ENCODE data around the gene THADA.

THADA gene

DNA sequence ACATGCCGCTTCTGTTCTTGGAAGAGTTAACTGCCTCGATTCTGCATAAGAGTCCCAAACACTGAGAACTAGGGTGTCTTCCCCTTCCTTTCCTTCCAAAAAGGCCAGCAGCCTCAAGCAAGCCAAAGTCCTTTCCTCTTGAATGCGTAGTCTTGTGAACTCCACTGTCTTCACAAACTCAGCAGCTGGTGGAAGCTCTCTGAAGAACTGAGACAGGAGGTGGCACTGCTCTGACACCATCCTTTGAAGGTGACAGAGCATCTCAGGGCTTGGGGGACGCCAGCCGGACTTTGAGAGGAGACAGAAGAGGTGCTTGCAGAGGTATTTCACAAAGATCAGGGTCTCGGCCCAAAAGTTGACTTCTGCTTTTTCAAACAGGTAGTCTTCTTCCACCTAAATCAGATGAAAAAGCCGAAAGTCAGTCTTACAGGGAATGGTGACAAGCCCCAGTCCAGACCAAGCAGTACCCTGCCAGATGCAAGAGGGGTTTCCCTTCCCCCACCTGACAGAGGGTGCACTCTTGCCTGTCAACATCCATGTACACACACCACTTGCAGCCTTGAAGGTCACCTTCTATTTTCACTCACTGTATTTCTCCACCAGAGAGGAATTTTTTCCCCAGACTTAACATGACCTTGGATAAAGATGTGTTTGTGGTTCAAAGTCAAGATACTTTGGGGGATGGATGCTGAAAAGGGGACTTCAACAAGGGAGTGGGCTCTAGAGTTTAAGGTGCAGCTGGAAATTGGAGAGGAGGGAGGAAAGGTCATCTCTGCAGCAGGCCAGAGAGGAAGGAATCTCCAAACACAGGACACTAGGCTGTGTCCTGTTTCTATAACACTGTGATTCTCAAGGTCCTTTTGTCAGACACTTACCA is 364.6 kb downstream of the THADA start:
- DNase-seq = no peak

DNA sequence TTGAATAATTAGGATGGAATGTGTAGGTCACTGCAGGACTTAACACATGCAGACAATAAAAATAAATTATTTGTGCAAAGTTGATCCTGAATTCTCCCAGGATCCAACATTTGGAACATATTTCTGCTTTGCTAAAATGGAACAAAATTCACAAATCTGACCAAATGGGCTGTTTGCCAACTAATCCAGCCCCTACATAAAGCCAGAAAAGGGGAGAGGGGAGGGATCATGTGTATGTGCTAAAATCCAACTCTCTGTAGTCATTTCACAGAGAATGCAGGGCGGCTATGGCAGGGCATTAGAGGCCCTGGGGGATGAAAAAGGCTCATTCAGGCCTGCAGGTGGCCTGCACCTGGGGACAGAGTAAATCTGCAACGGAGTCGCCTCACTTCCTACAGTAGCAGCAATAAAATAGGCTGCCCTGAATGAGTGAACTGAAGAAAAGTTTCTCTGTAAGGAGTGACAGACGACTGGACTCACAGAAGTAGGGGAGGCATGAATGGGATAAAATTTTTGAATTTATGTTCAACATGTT is 365.4 kb downstream of the THADA start:
- DNase-seq = no peak

DNA sequence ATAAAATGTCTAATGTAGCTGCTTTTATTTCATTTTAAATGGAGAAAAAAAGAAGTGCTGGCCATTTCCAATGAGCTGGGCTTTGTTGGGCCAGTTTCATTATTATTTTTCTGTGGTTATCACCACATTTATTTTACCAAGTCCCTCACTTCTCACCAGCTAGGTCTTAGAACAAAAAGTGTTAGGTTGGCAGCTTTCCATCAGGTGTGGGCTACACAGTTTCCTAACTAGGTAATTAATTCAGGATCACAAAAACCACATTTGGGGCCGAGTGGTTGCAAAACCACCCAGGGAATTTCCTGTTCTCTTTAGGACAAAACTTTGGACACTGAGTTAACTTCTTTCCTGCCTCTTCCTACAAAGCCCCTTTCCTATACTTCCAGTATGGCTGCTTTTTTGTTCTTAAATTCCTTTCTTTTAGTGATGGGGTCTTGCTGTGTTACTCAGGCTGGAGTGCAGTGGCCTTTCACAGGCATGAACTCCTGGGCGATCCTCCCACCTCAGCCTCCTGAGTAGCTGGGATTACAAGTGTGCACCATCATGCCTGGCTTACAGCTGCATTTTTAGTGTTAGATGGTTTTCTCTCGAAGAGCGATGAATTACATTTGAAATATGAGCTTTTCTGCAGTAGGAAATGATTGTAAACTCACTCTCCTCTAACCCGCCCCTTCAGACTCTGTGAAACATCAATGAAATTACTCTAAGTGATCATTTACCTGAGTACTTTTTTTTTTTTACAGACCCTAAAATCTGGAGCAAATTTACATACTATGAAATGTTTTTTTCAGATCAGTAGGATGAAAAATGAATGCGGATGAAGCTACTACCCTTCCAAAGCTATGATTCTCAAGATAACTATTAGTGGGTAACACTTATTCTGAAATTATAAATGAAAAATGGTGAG is 366.8 kb downstream of the THADA start:
- no peak for DNase-seq

DNA sequence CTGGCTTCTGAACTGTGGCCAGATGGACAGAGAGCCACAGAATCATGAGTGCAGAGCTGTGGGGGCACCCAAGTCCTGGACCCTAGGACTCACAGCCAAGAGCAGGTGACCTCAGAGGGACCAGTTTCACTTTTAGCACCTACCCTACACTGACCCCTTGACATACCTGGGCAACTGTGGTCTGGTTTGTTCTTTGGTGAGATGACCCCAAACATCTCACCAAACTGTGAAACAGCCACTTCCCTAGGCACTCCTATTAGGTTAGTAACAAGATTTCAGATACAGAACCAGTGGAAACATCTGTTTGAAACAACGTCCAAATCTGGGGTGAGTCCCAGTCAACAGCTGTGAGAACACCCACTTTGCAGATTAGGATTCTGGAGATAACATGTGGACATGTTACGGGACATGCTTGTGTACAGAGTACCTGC is 367.5 kb downstream of the THADA start:
- DNase-seq = no peak

DNA sequence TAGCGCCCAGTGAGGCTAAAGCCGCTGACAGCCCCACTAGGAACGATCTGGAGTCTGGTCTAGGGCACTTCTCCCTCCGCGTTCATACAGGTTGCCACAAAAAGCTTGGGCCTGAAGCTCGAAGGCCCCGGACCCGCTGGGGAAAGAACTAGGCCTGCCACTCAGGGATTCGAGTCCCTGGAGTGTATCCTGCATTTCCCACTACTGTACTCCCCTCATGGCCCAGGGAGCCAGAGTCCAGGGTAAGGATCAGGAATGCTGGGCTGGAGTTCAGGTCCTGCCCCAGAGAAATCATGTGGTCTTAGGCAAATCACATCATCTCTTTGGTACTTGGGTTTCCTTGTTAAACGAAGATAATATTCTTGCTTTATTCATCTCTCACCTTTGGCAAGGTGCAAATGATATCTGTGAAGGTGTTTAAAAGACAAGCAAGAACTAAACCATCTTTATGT is 368.0 kb downstream of the THADA start:
- DNase-seq = no peak

DNA sequence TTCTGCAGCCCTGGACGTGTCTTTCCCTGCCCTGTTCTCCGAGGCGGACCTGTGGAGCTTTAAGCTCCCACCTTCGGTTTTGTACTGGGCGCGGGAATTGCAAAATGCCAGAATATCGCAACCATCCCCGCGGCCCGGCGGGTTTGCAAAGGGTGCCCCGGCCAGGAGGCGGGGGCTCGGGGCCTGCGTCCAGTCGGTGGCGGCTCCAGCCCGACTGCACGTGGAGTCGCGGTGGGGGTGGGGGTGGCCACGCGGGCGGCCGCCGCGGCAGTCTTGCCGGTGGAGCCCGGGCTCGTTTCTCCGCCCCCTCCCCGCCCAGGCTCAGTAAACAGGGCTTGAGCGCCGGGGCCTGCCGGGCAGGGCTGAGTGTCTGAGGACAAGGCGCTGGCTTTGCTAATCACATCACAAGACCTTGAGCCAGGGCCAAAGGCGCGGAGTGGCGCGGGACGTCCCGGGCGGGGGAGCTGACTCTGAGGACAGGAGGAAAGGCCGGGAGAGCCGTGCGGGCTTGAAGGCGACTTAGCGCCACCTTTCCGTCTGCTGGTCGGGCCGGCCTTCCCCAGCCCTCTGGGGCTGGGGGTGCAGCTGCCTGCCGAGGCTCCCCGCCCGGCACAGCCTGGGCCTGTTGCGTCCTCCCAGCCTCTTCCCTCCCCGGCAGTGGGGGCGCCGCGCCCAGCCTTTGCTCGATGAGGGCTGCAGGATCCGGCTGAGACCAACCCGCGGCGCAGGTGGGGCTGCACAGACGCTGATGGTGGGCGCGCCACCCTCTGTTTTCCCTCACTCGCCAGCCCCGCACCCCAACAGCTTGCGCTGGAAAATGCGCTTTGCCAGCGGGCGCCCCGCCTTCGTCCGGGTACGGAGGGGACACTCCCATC is 368.6 kb downstream of the THADA start:
- peak; percentile 72 for DNase-seq

DNA sequence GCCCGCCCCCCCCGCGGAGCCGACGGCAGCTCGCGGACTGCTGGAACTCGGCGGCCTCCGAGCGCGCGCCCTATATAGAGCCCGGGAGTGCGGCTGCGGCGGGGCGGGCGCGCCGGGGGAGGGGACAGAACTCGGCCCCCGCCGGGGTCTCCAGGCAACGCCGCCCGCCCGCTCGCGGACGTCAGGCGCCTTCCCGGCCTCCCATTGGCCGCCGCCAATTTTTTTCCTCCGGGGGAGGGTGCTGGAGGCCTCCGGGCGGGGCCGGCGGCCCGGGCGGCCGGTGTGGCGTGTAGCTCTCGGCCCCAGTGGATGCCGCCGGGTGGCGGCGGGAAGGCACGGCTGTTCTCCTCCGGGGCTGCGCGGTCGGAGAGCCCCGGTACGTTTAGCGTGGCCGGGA is 369.3 kb downstream of the THADA start, which contains the start of gene ZFP36L2:
Gene ZFP36L2, minus strand, starts transcription at position 49 of the 397 bp plus-strand sequence. CDS start 291 bp downstream, outside the sequence.
- peak; percentile 91 for DNase-seq

DNA sequence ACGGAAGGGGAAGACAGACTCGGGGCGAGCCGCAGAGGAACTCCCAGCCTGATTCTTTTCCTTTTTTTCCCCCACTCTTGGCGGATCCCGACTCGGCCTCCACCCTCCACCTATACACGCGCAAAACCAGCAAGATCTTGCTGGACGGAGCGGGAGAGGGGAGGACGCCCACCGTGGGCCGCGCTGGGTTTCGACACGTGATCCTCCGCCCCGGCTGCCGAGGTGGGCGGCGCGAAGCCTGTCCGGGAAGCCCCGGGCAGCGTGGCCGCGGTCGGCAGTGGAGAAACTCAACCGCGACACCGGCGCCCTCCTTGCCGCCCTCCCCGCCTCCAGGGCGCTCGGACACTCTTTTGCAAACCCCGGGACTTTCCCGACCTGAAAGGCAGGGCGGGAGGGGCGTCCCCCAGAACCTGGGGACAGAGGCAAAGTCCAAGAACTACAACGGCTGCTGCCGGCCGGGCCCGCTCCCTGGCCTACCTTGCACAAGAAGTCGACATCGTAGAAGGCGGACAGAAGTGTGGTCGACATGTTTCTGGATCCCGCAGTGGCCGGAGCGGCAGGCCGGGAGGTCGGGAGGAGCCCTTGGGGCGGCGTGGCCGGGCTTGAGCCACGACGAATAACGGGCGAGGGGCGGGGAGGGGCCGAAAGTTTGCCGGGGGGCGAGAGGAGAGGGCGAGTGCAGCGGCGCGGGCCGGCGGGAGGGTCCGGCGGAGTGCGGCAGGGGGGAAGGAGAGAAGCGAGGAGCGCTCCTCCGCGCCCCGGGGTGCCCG is 369.9 kb downstream of the THADA start:
- peak; percentile 81 for DNase-seq

DNA sequence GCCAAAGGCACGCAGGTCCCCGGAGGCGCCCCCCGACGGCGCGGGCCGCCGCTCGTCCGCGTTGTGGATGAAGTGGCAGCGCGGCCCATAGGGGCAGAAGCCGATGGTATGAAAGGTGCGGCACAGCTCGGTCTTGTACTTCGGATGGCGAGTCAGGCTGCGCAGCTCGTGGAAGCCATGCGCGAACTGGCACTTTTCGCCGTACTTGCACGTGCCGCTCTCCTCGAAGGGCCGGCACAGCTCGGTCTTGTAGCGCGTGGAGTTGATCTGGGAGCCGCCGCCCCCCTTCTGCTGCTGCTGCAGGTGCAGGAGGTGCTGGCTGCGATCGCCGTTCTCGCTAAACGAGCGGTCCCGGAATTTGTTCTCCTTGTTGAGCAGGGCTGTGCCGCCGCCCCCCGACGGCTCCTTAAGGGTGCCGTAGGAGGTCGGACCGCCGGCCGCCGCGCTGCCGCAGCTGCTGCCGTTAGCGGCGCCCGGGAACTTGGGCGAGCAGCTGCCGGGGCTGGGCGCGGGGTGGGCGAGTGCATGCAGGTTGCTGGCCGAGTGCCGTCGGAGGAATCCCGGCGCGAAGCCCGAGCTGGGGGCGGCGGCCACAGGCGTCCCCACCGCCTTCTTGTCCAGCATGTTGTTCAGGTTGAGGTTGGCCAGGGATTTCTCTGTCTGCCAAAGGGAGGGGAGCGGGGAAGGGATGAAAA is 370.6 kb downstream of the THADA start:
- peak; percentile 23 for DNase-seq

DNA sequence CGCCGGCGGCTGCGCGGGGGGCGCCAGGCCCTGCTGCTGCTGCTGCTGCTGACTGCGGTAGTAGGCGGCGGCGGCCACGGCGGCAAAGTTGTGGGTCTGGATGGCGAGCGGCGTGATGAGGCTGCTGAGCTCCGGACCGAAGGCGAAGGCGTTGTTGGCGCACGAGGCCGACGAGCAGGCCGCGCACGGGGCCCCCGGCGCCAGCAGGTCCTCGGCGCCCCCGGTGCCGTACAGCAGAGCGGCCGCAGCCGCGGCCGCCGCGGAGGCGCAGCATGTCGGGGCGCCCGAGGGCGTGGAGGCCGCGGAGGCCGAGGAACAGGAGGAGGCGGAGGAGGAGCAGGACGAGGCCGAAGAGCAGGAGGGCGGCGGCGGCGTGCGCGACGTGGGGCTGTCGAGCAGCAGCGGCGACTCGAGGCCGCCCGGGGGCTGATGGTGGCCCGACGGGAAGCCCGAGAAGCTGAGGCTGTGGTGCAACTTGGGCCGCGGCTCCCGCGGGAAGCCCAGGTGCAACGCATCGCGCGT is 371.2 kb downstream of the THADA start:
- no peak for DNase-seq

DNA sequence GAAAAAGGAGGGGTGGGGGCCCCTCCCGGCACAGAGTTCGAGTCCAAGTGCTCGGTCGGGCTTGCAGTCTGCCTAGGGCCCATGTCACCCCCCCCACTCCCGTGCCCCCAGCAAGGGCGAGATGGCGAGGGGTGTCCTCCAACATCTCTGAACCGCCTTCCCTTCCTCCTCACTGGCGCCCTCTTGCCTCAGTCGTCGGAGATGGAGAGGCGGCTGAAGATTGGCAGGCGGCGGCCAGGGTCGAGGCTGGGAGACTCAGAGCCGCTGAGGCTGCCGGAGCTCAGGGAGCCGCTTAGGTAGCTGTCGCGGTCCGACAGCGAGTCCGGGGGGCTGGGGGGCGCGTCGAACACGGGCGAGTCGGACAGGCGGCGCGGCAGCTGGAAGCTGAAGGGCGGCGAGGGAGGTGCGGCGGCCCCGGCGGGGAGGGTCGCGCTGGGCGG is 371.7 kb downstream of the THADA start:
- peak; percentile 23 for DNase-seq

DNA sequence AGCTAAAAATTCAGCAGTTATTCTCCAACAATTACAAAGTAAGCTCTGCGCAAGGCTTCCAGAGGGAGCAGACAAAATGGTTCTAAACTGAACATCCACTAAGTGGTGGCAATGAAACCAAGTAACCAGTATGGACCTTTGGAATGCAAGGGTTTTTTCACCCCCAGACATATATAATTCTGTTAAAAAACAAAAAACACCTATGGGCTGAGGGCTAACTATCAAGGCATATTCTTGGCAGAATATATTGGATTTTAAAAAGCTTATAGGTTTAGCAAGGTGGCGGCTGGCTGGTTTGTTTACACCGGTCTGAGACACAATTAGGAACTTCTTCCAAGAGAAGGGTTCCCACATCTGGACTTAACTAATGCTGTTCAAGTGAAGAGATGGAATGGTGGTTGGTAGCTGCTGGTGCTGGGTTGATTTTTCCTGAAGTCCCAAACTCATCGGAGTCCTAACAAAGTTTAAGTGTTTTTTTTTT is 372.3 kb downstream of the THADA start:
- DNase-seq = no peak

DNA sequence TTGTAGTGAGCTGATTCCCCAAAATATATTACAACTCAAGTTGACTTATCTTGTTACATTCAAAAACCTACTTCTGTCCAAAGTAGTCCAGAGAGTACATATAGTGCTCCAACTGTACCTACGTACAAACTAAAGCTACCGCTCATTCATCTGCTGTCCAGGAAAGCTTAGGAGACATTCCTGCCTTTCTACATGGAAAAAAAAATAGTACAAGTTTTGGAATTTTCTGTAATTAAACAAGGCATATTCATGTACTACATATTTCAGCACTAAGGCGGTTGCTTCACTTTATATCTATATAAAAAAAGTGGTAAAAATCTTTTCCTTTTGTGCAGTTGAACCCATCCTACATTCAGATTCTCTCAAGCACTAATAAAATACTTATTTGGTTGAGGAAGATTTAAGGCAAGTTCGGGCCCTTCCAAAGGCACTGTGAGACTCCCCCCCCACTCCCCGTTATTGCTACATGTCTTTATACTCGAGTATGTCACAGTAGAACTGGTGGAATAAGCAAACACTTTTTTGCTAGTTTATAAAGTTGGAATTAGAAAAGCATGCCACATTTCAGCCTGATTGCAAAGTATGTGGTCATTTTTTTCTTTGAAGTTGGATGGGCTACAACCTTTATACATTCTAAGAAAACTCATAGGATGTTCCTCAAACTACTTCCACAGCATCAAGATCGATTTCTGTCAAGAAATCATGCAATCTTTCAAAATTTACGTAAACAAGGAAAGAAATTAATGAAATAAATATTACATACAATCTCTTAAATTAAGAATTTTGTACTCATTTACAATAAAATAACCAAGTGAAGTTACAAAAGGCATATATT is 373.1 kb downstream of the THADA start:
- no peak for DNase-seq

DNA sequence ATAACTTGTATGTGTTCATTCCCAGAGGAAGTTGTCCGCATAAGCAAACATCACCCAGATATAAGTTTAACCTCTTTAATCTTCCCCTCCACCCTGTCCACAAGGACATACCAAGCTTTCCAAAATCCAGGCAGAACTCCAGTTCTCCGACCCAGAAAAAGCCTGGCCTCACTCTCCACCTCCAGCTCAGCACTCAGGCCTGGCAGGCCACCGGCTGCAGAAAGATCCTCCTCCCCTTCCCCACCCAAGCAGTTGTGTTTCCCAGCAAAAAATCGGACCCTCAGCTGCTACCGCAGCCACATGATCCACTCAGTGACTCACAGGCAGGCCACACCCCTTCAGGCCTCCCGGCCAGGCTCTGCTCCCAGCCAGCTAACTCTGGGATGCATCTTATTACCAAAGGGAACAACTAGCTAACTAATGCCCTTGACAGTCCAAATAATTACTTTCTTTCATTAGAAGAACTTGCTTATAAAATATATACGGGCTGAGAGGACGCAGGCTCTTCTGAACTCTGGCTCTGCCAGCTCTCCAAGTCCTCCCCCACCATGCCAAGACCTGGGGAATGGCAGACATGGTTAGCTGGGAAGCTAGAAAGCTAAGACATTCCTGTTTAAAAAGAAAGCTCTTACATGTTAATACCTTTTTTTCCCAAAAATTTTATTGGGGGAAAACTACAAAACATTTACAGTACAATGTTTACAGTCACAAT is 373.9 kb downstream of the THADA start:
- peak; percentile 61 for DNase-seq

DNA sequence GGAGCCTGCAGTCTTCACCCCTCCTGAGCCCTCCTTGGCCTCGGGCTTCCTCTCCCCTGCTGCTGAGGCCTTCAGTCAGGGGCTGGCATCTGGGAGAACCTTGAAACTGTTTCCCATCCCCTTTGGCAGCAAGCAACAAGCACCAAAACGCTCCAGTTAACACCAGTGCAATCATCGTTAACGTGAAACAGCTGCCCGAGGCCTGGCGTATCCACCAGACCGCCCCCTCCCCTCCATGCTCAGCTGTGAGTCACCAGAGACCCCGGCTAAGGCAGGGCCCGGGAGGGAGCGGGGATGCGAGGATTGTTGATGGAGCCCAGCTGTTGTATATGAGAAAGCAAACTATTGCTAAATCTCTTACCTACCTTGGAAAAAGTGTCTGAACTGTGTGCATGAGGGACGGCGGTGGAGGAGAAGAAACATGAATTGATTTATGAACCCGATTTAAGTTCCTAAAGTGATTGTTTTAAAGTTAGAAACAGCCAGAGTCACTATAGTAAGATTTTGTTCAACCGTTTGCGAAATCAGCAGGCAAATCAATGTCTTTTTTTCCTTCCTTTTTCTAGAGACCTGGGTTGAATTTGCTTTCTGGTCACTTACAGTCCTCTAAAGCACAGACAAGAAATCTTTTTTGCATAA is 374.6 kb downstream of the THADA start:
- DNase-seq = peak; percentile 53

DNA sequence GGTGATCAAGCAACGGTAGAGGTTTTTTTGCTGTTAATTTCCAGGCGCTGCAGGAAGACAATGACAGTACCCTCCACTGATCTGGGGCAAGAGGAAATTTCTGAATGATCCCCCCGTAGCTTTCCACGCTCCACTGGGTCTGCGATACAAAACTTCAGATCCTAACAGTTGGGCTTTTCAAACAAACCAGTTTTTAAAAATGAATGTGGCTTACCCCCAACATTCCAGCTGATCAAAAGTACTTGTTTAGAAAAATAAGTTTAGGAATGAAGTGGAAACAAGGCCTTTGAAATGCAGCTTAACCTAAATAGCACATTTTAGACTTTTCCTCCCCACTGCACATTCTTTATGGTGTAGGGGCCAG is 375.1 kb downstream of the THADA start:
- DNase-seq = no peak

DNA sequence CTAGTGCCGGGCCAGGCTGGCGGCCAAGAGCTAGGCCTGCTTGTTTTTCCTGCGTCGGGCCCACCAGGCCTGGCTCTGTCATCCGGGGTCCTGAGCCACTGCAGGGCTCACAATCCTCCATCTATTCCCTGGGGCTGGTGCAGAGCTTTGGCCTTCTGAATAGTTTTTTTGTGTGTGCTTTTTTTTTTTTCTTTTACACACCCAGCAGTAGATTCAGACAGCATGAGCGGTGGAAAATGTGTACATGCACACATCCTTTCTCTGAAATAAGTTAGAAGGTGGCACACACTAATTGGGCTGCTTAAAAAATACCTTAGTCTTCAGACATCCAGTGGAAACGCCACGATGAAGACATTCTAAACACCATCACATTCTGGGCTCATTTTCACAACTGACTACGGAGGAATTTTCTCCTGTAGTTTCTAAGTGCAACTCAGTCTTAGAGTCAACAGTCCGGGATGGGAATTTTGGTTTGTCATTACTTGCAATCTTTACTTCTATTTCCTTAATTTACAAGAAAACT is 375.5 kb downstream of the THADA start:
- DNase-seq = no peak

All from amniotic stem cell (primary cell).